GM13977 (cell line): ENCODE data around the gene XKR7.
"Not testable (repeated sequence)": the region's sequence is repeated elsewhere in the genome, so short reads cannot be mapped to it uniquely, and the experiment has no call there.

Experiments used
- DNase-seq: peaks from one replicate; pipeline ENCODE4 v3.0.0; 2012; ENCODE audit warnings: low spot score
- in situ Hi-C: fragments of 300-500 bp; cut with MboI; formaldehyde crosslinking; loops from one replicate; pipeline ENCODE4 v1.12.0; 2022; ENCODE audit warnings: low sequenced_read_pairs, low pct_unique_long_range_greater_than_20kb, mixed read lengths, inconsistent platforms; ENCODE audit not compliant: unreplicated experiment
- TF ChIP-seq, protein P1 (sequence below): IDR thresholded peaks from 2 replicates; pipeline ENCODE4 v1.5.1; 2012; ENCODE audit warnings: mild to moderate bottlenecking, control low read depth; ENCODE audit not compliant: insufficient read depth; ENCODE audit errors: extremely low read depth, missing control alignments

Gene XKR7

DNA sequence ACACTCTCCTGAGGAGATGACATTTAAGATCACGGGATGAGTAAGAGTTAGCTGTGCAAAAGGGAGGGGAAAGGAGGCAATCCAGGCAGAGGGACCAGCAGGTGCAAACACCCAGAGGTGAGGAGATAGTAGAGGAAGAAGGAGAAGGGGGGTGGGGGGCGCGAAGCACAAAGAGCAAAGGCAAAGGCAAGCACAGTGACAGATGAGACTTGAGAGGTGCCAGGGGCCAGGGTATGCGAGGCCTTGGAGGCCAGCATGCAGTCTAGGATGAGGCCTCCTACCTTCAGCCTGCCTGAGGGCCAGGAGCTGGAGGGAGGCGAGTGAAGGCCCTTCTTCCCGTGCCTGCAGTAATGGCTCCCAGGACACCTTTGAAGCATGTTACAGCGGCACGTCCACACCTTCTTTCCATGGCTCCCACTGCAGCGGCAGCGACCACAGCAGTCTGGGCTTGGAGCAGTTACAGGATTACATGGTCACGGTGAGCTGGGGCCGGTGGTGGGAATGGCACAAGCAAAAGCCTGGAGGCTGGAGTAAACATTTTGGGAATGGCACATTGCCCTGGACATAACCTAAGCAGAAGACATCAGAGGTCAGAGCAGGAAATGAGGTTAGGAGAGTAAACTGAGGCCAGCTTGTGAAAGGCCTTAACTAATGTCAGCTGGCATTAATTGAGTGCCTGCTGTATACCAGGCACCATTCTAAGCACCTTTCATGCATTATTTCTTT, 60.9 kb downstream of the XKR7 start:
- TF ChIP-seq, protein P1, sequence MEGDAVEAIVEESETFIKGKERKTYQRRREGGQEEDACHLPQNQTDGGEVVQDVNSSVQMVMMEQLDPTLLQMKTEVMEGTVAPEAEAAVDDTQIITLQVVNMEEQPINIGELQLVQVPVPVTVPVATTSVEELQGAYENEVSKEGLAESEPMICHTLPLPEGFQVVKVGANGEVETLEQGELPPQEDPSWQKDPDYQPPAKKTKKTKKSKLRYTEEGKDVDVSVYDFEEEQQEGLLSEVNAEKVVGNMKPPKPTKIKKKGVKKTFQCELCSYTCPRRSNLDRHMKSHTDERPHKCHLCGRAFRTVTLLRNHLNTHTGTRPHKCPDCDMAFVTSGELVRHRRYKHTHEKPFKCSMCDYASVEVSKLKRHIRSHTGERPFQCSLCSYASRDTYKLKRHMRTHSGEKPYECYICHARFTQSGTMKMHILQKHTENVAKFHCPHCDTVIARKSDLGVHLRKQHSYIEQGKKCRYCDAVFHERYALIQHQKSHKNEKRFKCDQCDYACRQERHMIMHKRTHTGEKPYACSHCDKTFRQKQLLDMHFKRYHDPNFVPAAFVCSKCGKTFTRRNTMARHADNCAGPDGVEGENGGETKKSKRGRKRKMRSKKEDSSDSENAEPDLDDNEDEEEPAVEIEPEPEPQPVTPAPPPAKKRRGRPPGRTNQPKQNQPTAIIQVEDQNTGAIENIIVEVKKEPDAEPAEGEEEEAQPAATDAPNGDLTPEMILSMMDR: no peak
- in situ Hi-C loops: no loop called here
- no peak for DNase-seq

DNA sequence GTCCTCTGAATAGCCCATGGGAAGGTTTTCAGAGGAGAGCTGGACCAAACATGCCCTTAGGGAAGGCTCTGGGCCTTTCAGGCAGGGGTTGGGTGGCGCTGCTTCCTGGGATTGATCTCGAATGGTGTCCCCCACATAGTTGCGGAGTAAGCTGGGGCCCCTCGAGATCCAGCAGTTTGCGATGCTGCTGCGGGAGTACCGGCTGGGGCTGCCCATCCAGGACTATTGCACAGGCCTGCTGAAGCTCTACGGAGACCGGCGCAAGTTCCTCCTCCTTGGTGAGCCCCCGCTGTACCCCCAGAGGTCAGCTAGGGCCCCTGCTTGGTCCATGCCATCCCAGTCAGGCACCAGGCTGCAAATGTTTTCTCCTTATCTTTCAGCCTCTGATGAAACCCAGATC, 61.6 kb downstream of the XKR7 start:
- TF ChIP-seq, protein P1: no peak

DNA sequence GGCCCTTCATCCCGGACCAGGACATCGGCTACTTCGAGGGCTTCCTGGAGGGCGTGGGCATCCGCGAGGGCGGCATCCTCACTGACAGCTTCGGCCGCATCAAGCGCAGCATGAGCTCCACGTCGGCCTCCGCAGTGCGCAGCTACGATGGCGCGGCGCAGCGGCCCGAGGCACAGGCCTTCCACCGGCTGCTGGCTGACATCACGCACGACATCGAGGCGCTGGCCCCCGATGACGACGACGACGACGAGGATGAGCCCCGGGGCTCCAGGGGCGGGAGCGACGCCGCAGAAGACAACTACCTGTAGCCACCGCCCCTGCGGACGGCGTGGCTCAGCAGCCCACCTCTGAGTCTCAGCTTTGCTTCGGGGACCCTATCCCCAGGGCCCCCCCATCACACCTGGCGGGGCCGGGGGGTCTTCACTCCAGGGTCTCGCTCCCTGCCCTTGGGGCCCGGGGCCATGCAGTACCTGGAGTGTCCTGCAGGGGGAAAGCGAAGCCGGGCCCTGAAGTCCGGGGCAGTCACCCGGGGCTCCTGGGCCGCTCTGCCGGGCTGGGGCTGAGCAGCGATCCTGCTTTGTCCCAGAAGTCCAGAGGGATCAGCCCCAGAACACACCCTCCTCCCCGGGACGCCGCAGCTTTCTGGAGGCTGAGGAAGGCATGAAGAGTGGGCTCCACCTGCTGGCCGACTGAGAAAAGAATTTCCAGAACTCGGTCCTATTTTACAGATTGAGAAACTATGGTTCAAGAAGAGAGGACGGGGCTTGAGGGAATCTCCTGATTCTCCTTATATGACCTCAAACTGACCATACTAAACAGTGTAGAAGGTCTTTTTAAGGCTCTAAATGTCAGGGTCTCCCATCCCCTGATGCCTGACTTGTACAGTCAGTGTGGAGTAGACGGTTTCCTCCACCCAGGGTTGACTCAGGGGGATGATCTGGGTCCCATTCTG, 63.3 kb downstream of the XKR7 start:
- TF ChIP-seq, protein P1: peak; percentile 75
- peak; percentile 64 for DNase-seq
- in situ Hi-C loops: no loop called here

More for the DNA sequence above, 61.6 kb downstream of the XKR7 start:
- DNase-seq: no peak
- in situ Hi-C loops: no loop called here

DNA sequence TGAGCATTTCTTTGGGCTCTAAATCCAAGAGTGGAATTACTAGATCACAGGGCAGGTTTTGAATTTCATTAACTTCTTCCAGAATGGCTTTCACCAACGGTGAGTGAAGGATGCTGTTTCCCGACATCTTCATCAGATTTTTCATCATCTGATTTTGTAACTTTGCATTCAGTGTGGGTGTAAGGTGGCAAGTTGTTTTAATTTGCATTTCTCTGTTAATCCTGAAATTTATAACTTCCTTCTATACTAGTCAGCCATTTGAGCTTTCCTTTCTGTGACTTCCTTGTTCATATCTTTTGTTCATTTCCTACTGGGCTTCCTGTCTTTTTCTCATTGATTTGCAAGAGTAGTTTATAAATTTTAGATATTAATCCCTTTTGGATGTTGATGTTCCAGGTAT, 65.4 kb downstream of the XKR7 start:
- TF ChIP-seq, protein P1: no peak
- no peak for DNase-seq
- in situ Hi-C loops: no loop called here

DNA sequence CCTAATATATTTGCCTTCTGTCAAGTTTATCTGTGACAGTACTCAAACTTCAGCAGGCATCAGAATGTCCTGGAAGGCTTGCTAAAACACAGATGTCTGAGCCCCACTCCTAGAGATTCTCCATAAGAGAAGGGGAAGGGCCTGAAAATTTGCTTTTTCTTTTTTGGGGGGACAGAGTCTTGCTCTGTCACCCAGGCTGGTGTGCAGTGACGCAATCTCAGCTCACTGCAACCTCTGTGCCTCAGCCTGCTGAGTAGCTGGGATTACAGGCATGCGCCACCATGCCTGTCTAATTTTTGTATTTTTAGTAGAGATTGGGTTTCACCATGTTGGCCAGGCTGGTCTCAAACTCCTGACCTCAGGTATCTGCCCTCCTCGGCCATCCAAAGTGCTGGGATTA, 65.8 kb downstream of the XKR7 start:
- in situ Hi-C loops, DNase-seq: not testable (repeated sequence)

DNA sequence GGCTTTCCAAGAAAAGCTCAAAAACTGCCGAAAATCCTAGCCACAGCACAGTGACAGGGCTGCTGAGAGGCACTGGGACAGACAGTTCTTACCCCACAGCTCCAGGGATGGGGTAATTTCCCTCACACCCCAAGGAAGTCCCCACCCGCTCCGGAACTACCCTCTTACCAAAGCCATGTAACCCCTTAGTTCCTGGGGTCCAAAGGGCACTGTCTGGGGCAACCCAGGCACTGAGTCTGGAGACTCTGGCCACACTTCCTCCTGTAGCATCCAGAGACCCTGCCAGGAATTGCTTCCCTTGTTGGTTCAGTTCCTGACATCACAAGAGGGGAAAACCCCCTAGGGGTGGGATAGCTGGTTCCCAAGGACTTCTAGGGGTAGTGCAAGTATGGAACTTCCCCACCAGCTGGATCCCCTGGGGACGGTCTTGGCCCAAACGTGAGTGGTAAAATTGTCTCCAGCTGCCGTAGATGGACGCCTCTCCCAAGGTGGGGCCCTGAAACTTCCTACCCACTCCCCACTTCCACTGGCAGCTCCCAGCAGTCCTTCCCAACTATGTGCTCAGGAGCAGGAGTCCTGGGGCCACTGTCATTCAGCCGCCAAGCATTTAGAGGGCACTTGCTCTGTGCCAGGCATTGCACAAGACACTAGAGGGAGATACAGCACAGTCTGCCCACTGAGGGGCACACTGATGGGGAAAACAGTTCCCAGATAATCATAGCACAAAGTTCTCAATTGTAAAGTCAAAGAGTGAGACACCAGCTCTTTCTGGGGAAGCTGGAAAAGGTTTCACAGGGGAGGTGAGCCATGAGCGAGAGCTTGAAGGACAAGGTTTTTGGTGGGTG, 66.9 kb downstream of the XKR7 start:
- no peak for DNase-seq
- in situ Hi-C loops: no loop called here
- TF ChIP-seq, protein P1: peak; percentile 57

DNA sequence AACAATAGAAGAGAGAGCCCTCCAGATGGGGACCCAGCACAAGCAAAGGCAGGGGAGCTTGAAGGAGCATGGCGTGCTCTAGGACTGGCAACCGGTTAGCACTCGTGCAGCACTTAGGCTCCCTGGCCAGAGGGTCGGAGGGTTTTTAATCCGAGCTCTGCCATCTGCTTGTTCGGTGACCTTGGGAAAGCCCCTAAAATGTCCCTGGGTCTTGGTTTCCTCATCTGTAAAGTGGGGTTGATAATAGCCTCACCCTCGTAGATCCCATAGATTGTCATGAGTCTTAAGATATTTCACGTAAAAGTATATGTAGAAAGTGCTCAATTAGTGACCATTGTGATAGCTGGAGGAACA, 67.5 kb downstream of the XKR7 start:
- TF ChIP-seq, protein P1: no peak
- DNase-seq: no peak
- in situ Hi-C loops: no loop called here
